IPS-18c (cell line): ENCODE results near the gene LMNTD2.

Experiments
- H3K4me3 ChIP-seq: 2 replicates; pipeline ENCODE4 v1.7.0; 2013; ENCODE audit warnings: low read depth, mild to moderate bottlenecking, low read length, moderate library complexity; ENCODE audit not compliant: insufficient read depth
- H3K9me3 ChIP-seq: one replicate; pipeline ENCODE4 v1.6.1; 2013; ENCODE audit warnings: mild to moderate bottlenecking, low read length, moderate library complexity; ENCODE audit not compliant: control insufficient read depth, insufficient read depth

LMNTD2 gene

GRCh38 chr11:560305-561147, at the start of gene LMNTD2, which contains the start of gene RASSF7:
TSS of gene LMNTD2 (minus strand) at chr11:560738. CDS start at chr11:560716, 22 bp downstream.
TSS of gene RASSF7 (plus strand) at chr11:560970. CDS start at chr11:561769, 799 bp downstream.
- H3K4me3 ChIP-seq = peak within 1 kb of the TSS; percentile 88
- no peaks in the 10 kb centered on the region for H3K9me3 ChIP-seq

GRCh38 chr11:609341-609811, 48.8 kb upstream of the LMNTD2 start:
- H3K4me3 ChIP-seq = no peak overlapping the region
- no peaks in the 10 kb centered on the region for H3K9me3 ChIP-seq

- no peak overlapping the region for H3K4me3 ChIP-seq
Observed at GRCh38 chr11:608791-609251, 48.3 kb upstream of the LMNTD2 start.

GRCh38 chr11:607971-608659, 47.6 kb upstream of the LMNTD2 start:
- no peaks in the 10 kb centered on the region for H3K9me3 ChIP-seq
- H3K4me3 ChIP-seq = no peak overlapping the region

More at GRCh38 chr11:608791-609251, 48.3 kb upstream of the LMNTD2 start:
- H3K9me3 ChIP-seq = no peaks in the 10 kb centered on the region

GRCh38 chr11:607020-607780, 46.7 kb upstream of the LMNTD2 start:
- no peaks in the 10 kb centered on the region for H3K9me3 ChIP-seq
- H3K4me3 ChIP-seq = no peak overlapping the region

- no peaks in the 10 kb centered on the region for H3K9me3 ChIP-seq
- no peak overlapping the region for H3K4me3 ChIP-seq
Observed at GRCh38 chr11:606245-606644, 45.7 kb upstream of the LMNTD2 start.

- H3K9me3 ChIP-seq = no peaks in the 10 kb centered on the region
- no peak overlapping the region for H3K4me3 ChIP-seq
Observed at GRCh38 chr11:605286-606129, 45.0 kb upstream of the LMNTD2 start.

GRCh38 chr11:603154-603553, 42.6 kb upstream of the LMNTD2 start:
- no peak overlapping the region for H3K4me3 ChIP-seq
- H3K9me3 ChIP-seq = no peaks in the 10 kb centered on the region

GRCh38 chr11:601573-602245, 41.2 kb upstream of the LMNTD2 start:
- Histone ChIP-seq H3K4me3 (no peak overlapping the region), H3K9me3 (no peaks in the 10 kb centered on the region)

- no peaks in the 10 kb centered on the region for H3K9me3 ChIP-seq
- H3K4me3 ChIP-seq = no peak overlapping the region
Observed at GRCh38 chr11:598005-598680, 37.6 kb upstream of the LMNTD2 start.

- no peaks in the 10 kb centered on the region for H3K9me3 ChIP-seq
- no peak overlapping the region for H3K4me3 ChIP-seq
Observed at GRCh38 chr11:597166-597725, 36.7 kb upstream of the LMNTD2 start.

- Histone ChIP-seq H3K9me3 (no peaks in the 10 kb centered on the region), H3K4me3 (no peak overlapping the region)
Observed at GRCh38 chr11:596374-596773, 35.8 kb upstream of the LMNTD2 start.

GRCh38 chr11:595400-595799, 34.9 kb upstream of the LMNTD2 start:
- H3K9me3 ChIP-seq = no peaks in the 10 kb centered on the region
- no peak overlapping the region for H3K4me3 ChIP-seq

GRCh38 chr11:593347-593746, 32.8 kb upstream of the LMNTD2 start:
- Histone ChIP-seq H3K4me3 (no peak overlapping the region), H3K9me3 (no peaks in the 10 kb centered on the region)

GRCh38 chr11:592918-593317, 32.4 kb upstream of the LMNTD2 start:
- Histone ChIP-seq H3K9me3 (no peaks in the 10 kb centered on the region), H3K4me3 (no peak overlapping the region)
